ENCODE data around the gene SCFD2.

The SCFD2 gene

GRCh38 chr4:53169695-53170617 is 195.9 kb downstream of the SCFD2 start:
- Histone ChIP-seq H2AFZ (ENCODE audit: low read length, unreplicated experiment) (no peak overlapping the region), H3K36me3 (ENCODE audit: insufficient read depth, low read length) (0 out of 2 replicates have a peak, but pooled peaks cover 2% of the 10 kb centered on the region), H3K27me3 (ENCODE audit: insufficient read depth, low read length) (no peaks in the 10 kb centered on the region), H3K4me3 (ENCODE audit: low read depth, low read length) (no peak overlapping the region), H3K79me2 (ENCODE audit: control insufficient read depth, insufficient read depth, low read length, unreplicated experiment) (no peaks in the 10 kb centered on the region), H3K27ac (ENCODE audit: low read depth, low read length) (no peak overlapping the region), H3K4me1 (ENCODE audit: control insufficient read depth, insufficient read depth, low read length, unreplicated experiment) (no peaks in the 10 kb centered on the region)

DNA sequence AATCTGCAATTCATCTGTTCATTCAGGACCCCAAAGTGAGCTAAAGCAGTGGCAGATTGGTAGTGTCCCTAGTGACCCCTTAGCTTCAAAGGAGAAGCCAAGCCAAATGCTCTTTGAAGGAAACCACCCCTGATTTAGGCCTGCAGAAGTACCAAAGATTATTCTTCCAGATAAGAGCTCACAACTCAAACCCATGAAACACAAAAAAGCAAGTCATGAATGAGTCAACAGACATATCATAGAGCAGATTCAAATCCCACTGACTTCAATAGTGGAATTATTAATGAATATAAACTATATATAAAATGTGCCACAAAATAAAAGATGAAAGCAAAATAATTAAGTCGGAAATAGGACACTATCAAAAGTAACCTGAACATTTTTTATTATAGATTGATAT is 197.6 kb downstream of the SCFD2 start:
- no peaks in the 10 kb centered on the region for H3K79me2 ChIP-seq (ENCODE audit: control insufficient read depth, insufficient read depth, low read length, unreplicated experiment)
- H3K27me3 ChIP-seq (ENCODE audit: insufficient read depth, low read length) = no peaks in the 10 kb centered on the region
- H2AFZ ChIP-seq (ENCODE audit: low read length, unreplicated experiment) = no peak overlapping the region
- H3K4me1 ChIP-seq (ENCODE audit: control insufficient read depth, insufficient read depth, low read length, unreplicated experiment) = no peaks in the 10 kb centered on the region
- H3K27ac ChIP-seq (ENCODE audit: low read depth, low read length) = no peak overlapping the region
- H3K4me3 ChIP-seq (ENCODE audit: low read depth, low read length) = no peak overlapping the region
- 0 out of 2 replicates have a peak, but pooled peaks cover under 1% of the 10 kb centered on the region for H3K36me3 ChIP-seq (ENCODE audit: insufficient read depth, low read length)

DNA sequence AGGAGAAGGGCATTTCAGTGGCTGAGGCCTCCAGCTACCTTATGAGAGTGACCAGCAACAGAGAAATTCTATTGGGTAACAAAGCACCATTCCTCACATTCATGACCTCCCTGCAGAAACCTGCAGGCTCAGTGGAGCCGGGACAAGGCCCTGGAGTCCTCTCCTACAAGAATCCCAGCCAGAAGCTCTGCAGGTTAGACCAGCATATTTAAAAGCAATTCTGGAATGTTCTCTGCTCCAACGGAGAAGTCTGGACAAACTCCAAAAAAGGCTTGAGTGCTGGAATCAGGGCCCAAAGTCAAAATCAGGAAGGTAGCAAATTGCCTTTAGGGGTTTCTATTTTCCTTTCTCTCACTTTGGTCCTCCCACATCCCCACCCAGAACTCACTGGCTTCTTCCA is 202.9 kb downstream of the SCFD2 start:
- H3K4me1 ChIP-seq (ENCODE audit: control insufficient read depth, insufficient read depth, low read length, unreplicated experiment) = no peaks in the 10 kb centered on the region
- no peaks in the 10 kb centered on the region for H3K27me3 ChIP-seq (ENCODE audit: insufficient read depth, low read length)
- no peaks in the 10 kb centered on the region for H3K36me3 ChIP-seq (ENCODE audit: insufficient read depth, low read length)
- no peak overlapping the region for H2AFZ ChIP-seq (ENCODE audit: low read length, unreplicated experiment)
- H3K27ac ChIP-seq (ENCODE audit: low read depth, low read length) = no peak overlapping the region
- H3K79me2 ChIP-seq (ENCODE audit: control insufficient read depth, insufficient read depth, low read length, unreplicated experiment) = no peaks in the 10 kb centered on the region
- H3K4me3 ChIP-seq (ENCODE audit: low read depth, low read length) = no peak overlapping the region

DNA sequence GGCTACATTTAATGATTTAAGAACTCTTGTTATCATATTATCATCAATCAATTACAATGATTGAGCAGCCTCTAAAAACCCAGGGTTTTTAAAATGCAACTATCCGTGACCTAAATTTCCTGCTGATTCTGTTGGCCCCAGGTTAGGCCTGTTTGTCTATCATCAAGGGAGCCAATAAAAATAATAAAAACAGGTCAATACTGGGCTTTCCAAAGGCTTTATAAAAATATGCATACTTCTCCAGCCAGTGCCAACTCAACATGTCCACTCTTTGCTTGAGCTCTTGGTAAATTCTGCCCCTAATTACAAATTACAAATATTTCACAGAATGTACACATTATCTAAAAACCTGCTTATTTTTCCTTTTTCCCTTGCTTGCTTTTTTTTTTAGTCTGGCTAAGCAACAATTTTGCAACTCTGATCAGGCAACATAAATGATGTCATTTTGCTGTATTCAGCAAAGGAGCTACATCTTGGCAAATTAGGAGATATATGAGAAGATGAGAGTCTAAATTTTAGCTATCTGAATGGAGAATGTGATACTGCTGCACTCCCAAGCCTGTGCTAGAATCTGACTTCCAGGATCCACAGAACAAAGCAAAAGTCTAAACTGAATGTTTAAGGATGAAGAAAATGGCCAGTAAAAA is 204.0 kb downstream of the SCFD2 start:
- H3K4me3 ChIP-seq (ENCODE audit: low read depth, low read length) = no peak overlapping the region
- no peaks in the 10 kb centered on the region; the same call in 1 of the 2 replicates for H3K36me3 ChIP-seq (ENCODE audit: insufficient read depth, low read length)
- no peaks in the 10 kb centered on the region for H3K79me2 ChIP-seq (ENCODE audit: control insufficient read depth, insufficient read depth, low read length, unreplicated experiment)
- H3K27ac ChIP-seq (ENCODE audit: low read depth, low read length) = no peak overlapping the region
- no peak overlapping the region for H2AFZ ChIP-seq (ENCODE audit: low read length, unreplicated experiment)
- no peaks in the 10 kb centered on the region for H3K27me3 ChIP-seq (ENCODE audit: insufficient read depth, low read length)
- no peaks in the 10 kb centered on the region for H3K4me1 ChIP-seq (ENCODE audit: control insufficient read depth, insufficient read depth, low read length, unreplicated experiment)

GRCh38 chr4:53161051-53161786 is 204.6 kb downstream of the SCFD2 start:
- H3K4me1 ChIP-seq (ENCODE audit: control insufficient read depth, insufficient read depth, low read length, unreplicated experiment) = no peaks in the 10 kb centered on the region
- no peak overlapping the region for H3K4me3 ChIP-seq (ENCODE audit: low read depth, low read length)

DNA sequence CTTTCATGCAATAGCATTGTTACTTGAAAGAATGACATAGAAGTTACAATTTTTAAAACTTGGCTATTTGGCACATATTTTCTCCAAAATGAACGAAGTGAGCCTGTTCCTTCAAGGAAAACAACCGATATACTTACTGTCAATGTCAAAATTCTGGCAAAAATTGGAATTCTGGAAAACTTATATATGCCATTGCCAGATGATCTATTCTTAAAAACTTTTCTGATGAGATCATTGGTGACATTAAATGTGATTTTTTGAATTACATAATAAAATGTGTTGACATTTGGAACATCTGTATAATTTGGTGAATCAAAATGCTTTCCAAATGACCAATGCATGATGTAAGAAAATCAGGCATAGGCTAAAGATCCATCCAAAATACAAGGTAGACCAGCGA is 209.0 kb downstream of the SCFD2 start:
- H3K27me3 ChIP-seq (ENCODE audit: insufficient read depth, low read length) = no peaks in the 10 kb centered on the region
- no peak overlapping the region for H2AFZ ChIP-seq (ENCODE audit: low read length, unreplicated experiment)
- H3K27ac ChIP-seq (ENCODE audit: low read depth, low read length) = no peak overlapping the region
- no peak overlapping the region for H3K4me3 ChIP-seq (ENCODE audit: low read depth, low read length)
- no peaks in the 10 kb centered on the region for H3K4me1 ChIP-seq (ENCODE audit: control insufficient read depth, insufficient read depth, low read length, unreplicated experiment)
- no peaks in the 10 kb centered on the region for H3K79me2 ChIP-seq (ENCODE audit: control insufficient read depth, insufficient read depth, low read length, unreplicated experiment)
- no peaks in the 10 kb centered on the region; the same call in 1 of the 2 replicates for H3K36me3 ChIP-seq (ENCODE audit: insufficient read depth, low read length)

More at GRCh38 chr4:53161051-53161786, 204.6 kb downstream of the SCFD2 start:
- H3K36me3 ChIP-seq (ENCODE audit: insufficient read depth, low read length) = no peaks in the 10 kb centered on the region; the same call in 1 of the 2 replicates
- H3K79me2 ChIP-seq (ENCODE audit: control insufficient read depth, insufficient read depth, low read length, unreplicated experiment) = no peaks in the 10 kb centered on the region
- H3K27ac ChIP-seq (ENCODE audit: low read depth, low read length) = no peak overlapping the region
- no peaks in the 10 kb centered on the region for H3K27me3 ChIP-seq (ENCODE audit: insufficient read depth, low read length)
- no peak overlapping the region for H2AFZ ChIP-seq (ENCODE audit: low read length, unreplicated experiment)

DNA sequence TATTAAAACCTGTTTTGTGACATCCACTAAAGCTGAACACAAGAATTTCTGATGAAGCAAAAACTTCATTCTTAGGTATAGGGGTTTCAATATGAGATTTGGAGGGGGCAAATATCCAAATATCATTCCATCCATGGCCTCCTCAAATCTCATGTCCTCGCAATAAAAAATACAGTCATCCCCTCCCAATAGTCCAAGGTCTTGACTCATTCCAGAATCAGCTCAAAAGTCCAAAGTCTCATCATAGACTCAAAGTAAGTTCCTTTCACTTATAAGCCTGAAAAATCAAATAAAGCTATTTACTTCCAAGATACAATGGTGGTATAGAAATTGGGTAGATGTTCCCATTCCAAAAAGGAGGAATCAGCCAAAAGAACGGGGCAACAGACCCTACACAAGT is 213.4 kb downstream of the SCFD2 start:
- H3K27me3 ChIP-seq (ENCODE audit: insufficient read depth, low read length) = no peaks in the 10 kb centered on the region
- H3K27ac ChIP-seq (ENCODE audit: low read depth, low read length) = no peak overlapping the region
- H2AFZ ChIP-seq (ENCODE audit: low read length, unreplicated experiment) = no peak overlapping the region
- H3K4me1 ChIP-seq (ENCODE audit: control insufficient read depth, insufficient read depth, low read length, unreplicated experiment) = no peaks in the 10 kb centered on the region
- no peaks in the 10 kb centered on the region; the same call in 1 of the 2 replicates for H3K36me3 ChIP-seq (ENCODE audit: insufficient read depth, low read length)
- H3K4me3 ChIP-seq (ENCODE audit: low read depth, low read length) = no peak overlapping the region
- H3K79me2 ChIP-seq (ENCODE audit: control insufficient read depth, insufficient read depth, low read length, unreplicated experiment) = no peaks in the 10 kb centered on the region

GRCh38 chr4:53151489-53151788 is 214.4 kb downstream of the SCFD2 start:
- H3K4me1 ChIP-seq (ENCODE audit: control insufficient read depth, insufficient read depth, low read length, unreplicated experiment) = no peaks in the 10 kb centered on the region
- H3K4me3 ChIP-seq (ENCODE audit: low read depth, low read length) = no peak overlapping the region
- no peaks in the 10 kb centered on the region for H3K79me2 ChIP-seq (ENCODE audit: control insufficient read depth, insufficient read depth, low read length, unreplicated experiment)
- no peaks in the 10 kb centered on the region; the same call in 1 of the 2 replicates for H3K36me3 ChIP-seq (ENCODE audit: insufficient read depth, low read length)
- no peaks in the 10 kb centered on the region for H3K27me3 ChIP-seq (ENCODE audit: insufficient read depth, low read length)
- no peak overlapping the region for H3K27ac ChIP-seq (ENCODE audit: low read depth, low read length)
- no peak overlapping the region for H2AFZ ChIP-seq (ENCODE audit: low read length, unreplicated experiment)

GRCh38 chr4:53150631-53151488 is 215.0 kb downstream of the SCFD2 start:
- no peak overlapping the region for H3K27ac ChIP-seq (ENCODE audit: low read depth, low read length)
- no peak overlapping the region for H2AFZ ChIP-seq (ENCODE audit: low read length, unreplicated experiment)
- no peaks in the 10 kb centered on the region; the same call in 1 of the 2 replicates for H3K36me3 ChIP-seq (ENCODE audit: insufficient read depth, low read length)
- no peaks in the 10 kb centered on the region for H3K27me3 ChIP-seq (ENCODE audit: insufficient read depth, low read length)
- H3K4me3 ChIP-seq (ENCODE audit: low read depth, low read length) = no peak overlapping the region
- no peaks in the 10 kb centered on the region for H3K4me1 ChIP-seq (ENCODE audit: control insufficient read depth, insufficient read depth, low read length, unreplicated experiment)
- H3K79me2 ChIP-seq (ENCODE audit: control insufficient read depth, insufficient read depth, low read length, unreplicated experiment) = no peaks in the 10 kb centered on the region

DNA sequence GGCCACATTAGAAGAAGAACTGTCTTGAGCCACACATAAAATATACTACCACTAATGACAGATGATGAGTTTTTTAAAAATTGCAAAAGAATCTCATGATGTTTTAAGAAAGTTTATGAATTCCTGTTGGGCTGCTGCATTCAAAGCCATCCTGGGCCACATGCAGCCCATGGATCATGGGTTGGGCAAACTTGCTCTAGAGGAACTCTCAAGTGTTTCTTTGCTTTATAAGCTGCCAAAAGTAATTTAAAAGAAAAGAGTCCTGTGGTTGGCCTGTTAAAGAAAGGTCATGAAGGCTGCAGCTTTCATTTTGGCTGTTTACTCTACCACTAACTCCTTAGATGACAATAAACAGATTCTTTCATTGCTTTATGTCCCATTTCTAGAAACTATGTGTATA is 218.2 kb downstream of the SCFD2 start:
- no peaks in the 10 kb centered on the region for H3K36me3 ChIP-seq (ENCODE audit: insufficient read depth, low read length)
- H3K27me3 ChIP-seq (ENCODE audit: insufficient read depth, low read length) = no peaks in the 10 kb centered on the region
- H3K27ac ChIP-seq (ENCODE audit: low read depth, low read length) = no peak overlapping the region
- H3K4me1 ChIP-seq (ENCODE audit: control insufficient read depth, insufficient read depth, low read length, unreplicated experiment) = no peaks in the 10 kb centered on the region
- H2AFZ ChIP-seq (ENCODE audit: low read length, unreplicated experiment) = no peak overlapping the region
- no peaks in the 10 kb centered on the region for H3K79me2 ChIP-seq (ENCODE audit: control insufficient read depth, insufficient read depth, low read length, unreplicated experiment)
- no peak overlapping the region for H3K4me3 ChIP-seq (ENCODE audit: low read depth, low read length)

Data from ACC112 (cell line).